Stimulated activated naive CD8-positive, alpha-beta T cell treated with anti-CD3 and anti-CD28 coated beads, Interleukin-15, Interleukin-2, amounts not matched to agents 100 U/mL and 50 U/mL, for 24 hours (primary cell): ENCODE results near the gene IGF2BP3.
A peak's percentile ranks its signal among the peaks of the same experiment; 100 is the strongest.

Source experiments
- ATAC-seq: fragments of 150-1000 bp; cut with Tn5 transposase; one replicate; pipeline ENCODE4 v1.10.0; 2021
- DNase-seq: peaks from one replicate; pipeline ENCODE4 v3.0.0; 2021

Gene IGF2BP3

DNA sequence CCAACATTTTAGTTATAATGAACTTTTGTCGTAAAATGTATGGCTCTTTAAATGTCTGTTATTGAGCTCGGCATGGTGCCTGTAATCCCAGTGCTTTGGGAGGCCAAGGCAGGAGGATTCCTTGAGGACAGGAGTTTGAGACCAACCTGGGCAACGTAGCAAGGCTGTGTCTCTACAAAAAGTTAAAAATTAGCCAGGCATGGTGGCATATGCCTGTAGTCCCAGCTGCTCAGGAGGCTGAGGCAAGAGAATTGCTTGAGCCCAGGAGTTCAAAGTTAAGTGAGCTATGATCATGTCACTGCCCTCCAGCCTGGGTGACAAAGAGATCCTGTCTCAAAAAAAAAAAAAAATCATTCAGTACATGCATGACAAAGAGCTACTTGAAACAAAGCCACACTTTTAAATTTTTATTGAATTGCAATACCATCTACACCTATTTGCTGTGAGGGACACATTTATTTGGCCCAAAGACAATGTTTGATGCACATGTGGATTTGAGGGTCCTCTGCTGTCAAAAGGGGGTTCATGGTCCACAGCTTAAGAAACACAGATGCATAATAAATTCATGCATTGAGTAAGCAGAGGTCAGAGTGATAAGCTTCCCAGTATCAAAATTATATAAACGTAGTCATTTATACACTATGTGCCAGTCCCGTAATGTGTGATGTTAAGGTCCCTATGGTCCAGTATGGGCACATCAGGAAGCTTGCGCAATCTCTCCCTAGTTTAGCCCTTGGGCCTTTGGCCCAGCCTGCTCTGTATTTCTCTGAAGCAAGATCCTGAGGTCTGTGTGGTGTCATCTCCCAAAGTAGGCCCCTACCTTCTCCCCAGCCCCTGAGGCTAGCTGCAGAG lies 175.5 kb downstream of the IGF2BP3 start:
- DNase-seq = no peak
- no peak for ATAC-seq

- DNase-seq (no peak), ATAC-seq (no peak)
These were observed 176.7 kb downstream of the IGF2BP3 start for GRCh38 chr7:23293500-23294073.

GRCh38 chr7:23292623-23293022 lies 177.7 kb downstream of the IGF2BP3 start:
- DNase-seq (no peak), ATAC-seq (no peak)

DNA sequence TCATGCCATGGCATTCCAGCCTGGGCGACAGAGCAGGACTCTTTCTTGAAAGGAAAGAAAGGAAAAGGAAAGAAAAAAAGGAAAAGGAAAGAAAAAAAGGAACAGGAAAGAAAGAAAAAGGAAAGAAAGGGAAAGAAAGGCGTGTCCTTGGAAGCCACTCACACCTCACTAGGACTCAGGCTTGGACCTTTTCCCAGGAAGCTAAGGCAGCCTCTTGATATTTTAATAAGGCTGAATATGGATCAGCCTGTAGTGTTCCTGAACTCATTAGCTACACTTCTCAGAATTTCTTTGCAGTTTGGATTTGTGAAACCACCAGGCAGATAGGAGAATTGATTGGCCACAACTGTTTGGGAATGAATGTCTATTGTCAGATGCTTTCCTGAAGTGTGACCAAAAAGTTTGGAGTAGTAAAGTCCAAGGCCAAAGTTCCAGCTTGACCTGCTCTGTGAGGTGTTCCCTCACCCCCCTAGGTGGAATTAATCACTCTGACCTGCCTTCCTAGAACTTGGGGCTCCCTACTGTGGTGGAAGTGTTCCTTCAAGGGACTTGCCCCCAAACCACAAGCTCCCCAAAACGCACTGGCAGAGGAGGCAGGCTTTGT lies 178.2 kb downstream of the IGF2BP3 start:
- ATAC-seq (no peak), DNase-seq (no peak)

- no peak for ATAC-seq
- no peak for DNase-seq
These were observed 179.3 kb downstream of the IGF2BP3 start for GRCh38 chr7:23290993-23291392.

DNA sequence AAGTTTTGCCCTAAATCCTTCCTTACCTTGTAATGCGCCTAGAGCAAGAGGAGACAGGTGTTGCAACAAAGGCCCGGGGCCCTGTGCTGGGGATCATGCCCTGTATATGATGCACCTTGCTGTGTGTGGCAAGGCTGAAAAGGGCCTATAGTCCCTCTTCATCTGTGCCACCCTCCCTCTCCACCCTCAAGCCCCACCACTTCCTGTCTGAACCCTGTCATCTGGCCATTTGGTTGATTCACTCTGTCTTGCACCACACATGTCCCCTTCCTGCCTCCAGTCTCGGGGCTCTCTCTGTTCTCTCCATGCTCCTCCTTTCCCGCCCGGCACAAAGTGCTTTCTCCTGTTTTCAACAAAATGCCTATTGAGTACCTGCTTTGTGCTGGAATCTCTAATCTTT lies 182.7 kb downstream of the IGF2BP3 start:
- peak; percentile 21 for DNase-seq
- ATAC-seq = peak; percentile 66

GRCh38 chr7:23285657-23286646 lies 184.3 kb downstream of the IGF2BP3 start:
- DNase-seq = no peak
- no peak for ATAC-seq

DNA sequence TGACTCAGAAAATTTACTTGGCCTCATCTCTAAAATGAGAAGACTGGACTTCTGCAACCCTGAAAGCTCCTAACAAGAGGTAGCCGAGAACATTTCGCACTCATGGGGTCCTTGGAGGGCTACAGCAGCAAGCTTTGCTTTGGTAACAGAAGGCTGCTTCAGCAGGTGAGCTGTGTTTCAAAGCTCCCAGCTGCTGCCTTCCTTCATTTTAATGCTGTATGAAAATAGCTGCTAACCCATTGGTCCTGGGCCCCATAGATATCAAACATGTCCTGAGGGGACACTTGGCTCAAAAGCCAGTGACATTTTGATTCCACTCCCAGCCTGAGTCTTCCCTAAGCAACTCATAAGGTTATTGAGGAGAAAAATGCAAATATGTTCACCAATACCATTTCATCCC lies 185.4 kb downstream of the IGF2BP3 start:
- DNase-seq (no peak), ATAC-seq (no peak)

GRCh38 chr7:23283086-23283485 lies 187.2 kb downstream of the IGF2BP3 start:
- DNase-seq = no peak
- ATAC-seq = no peak

GRCh38 chr7:23279819-23280525 lies 190.3 kb downstream of the IGF2BP3 start:
- DNase-seq (no peak), ATAC-seq (no peak)

DNA sequence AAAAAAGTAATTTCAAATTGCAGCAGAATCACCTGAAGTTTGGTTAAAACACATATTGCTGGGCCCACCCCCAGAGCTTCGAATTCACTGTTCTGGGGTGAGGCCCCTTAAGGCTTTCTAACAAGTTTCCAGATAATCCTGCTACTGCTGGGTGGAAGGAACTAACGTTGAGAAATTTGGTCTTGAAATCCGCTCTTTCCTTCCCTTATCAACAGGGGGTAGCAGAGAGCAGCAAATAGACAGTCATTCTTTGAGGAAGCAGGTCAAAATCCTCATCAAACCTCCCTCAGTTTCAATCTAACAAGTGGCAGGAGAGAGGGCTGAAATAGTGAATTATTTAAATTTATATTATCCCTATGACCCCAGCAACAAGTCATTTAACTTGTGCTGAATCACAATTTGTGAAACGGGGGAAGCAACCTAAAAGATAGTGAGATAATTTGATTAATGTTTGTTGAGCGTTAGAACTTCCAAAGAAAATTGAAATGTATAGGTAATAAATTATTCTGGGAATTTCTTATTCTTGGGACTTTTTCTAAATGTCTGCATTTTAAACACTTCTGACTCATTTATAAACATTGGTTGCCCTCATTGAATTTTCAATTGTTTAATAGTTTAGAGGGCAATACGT lies 192.8 kb downstream of the IGF2BP3 start:
- DNase-seq (peak; percentile 19), ATAC-seq (no peak)

- no peak for DNase-seq
- ATAC-seq = no peak
These were observed 193.3 kb downstream of the IGF2BP3 start for GRCh38 chr7:23276947-23277346.

DNA sequence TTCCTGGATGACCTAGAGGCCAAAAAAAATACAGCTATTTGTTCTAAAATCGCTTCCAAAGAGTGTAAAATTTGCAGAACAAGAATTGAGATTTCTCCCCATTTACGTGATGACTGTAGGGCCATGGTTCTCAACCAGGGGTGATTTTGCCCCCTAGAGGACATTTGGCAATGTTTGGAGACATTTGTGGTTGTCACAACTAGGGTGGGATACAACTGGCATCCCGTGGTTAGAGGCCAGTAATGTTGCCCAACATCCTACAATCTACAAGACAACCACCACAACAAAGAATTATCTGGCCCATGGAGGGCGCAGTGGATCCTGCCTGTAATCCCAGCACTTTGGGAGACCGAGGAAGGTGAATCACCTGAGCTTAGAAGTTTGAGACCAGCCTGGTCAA lies 193.9 kb downstream of the IGF2BP3 start:
- ATAC-seq (no peak), DNase-seq (no peak)

- DNase-seq (no peak), ATAC-seq (no peak)
These were observed 194.4 kb downstream of the IGF2BP3 start for GRCh38 chr7:23275912-23276311.

DNA sequence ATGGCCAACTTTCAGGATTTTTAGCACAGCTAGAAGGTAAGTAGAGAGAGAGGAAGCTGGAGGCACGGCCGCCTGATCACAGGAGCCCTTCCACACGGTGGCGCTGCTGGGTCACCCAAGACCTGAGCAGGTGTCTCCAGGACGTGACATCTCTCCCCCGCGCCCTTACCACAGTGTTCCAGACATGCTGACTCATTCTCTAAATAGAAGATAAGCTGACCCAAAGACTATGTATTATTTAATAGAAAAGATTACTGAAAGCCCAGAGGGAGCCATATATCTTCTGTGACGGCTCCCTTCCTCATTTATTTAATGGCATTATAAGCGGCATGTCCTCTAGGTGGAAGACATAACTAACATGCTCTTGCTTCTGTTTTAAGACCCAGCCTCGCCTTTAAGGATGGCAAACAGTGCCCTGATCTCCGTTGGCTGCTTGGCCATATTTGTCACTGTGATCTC lies 197.1 kb downstream of the IGF2BP3 start:
- peak; percentile 94 for DNase-seq
- ATAC-seq = peak; percentile 98

GRCh38 chr7:23272275-23272674 lies 198.0 kb downstream of the IGF2BP3 start:
- DNase-seq (no peak), ATAC-seq (no peak)

DNA sequence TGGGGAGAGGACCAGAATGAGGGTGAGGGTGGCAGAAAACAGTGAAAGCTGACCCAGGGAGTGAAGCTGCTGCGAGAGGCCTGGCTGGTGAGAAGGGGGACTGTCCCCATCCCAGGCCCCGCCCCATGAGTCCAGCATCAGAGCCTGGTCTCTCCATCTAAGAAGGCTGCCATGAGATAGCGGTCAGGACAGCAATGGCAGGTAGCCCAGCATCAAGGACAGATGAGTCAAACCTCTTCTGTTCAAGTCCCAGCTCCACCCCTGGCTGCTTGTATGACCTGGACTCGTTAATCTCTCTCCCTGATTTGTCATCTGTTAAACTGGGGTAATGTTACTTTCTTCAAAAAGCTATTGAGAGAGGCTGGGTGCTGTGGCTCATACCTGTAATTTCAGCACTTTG lies 201.5 kb downstream of the IGF2BP3 start:
- ATAC-seq = no peak
- no peak for DNase-seq

GRCh38 chr7:23268167-23268566 lies 202.1 kb downstream of the IGF2BP3 start:
- DNase-seq = no peak
- no peak for ATAC-seq

- DNase-seq = no peak
These were observed 202.9 kb downstream of the IGF2BP3 start for GRCh38 chr7:23267357-23267756.

DNA sequence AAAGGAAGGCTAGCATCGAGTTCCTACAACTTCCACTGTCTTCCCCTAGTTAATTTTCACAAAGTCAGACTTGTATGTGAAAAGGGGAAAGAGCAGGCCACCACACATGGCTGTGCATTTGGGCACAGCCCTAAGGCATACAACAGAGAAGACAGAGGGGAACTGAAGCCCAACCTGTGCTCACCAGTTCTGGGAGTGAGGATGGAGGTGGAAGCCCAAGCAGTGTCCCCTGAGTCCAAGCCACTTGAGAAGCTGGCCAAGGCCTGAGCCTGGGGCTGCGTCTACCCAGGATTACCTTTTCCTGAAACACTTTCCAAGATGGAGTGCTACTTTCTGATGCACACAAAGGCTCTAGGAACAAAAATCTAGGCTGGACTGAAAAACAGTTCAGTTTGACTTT lies 203.4 kb downstream of the IGF2BP3 start:
- DNase-seq = no peak
- no peak for ATAC-seq

More at GRCh38 chr7:23267357-23267756, 202.9 kb downstream of the IGF2BP3 start:
- no peak for ATAC-seq

DNA sequence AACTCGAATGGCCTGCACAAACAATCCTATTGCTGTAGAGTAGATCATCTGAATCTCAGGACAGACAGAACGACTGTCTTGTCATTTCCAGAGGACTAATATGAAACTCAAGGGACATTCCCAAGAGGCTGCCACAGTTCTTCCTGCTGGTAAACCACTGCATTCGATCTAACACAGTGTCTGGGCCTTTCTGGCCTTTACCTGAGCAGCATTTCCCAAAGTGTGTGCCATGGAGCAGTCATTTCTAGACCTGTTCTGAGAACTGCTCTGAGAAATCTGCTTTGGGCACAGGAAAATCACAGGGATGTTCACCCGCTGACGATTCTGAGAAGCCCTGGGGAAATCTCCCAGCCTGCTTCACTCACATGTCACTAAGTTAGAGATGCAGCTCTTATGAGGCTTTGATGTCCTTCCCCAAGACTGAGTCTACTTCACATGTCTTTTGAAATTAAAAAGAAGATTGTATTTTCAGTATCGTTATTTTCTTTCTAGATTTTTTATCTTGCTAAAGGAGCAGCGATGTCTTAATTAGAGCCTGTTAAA lies 205.3 kb downstream of the IGF2BP3 start:
- DNase-seq (no peak), ATAC-seq (no peak)
